Endodermal cell (in vitro differentiated cells): Measurements from ENCODE around the gene TVP23A. TPM values are rescaled to one million over a fixed set of nuclear protein-coding genes. Genes with fewer than 3 reads are reported as not detected.

Experiments
- DNase-seq: peaks from one replicate; pipeline ENCODE4 v3.0.0-alpha.2; 2017
- H3K27ac ChIP-seq: 2 replicates; pipeline ENCODE4 v1.5.1; 2013; ENCODE audit warnings: mild to moderate bottlenecking, low read depth, low read length, moderate library complexity
- H3K27me3 ChIP-seq: 2 replicates; pipeline ENCODE4 v1.6.1; 2013; ENCODE audit warnings: mild to moderate bottlenecking, low read length, moderate library complexity; ENCODE audit not compliant: insufficient read depth, control insufficient read depth, poor library complexity, severe bottlenecking
- H3K36me3 ChIP-seq: 2 replicates; pipeline ENCODE4 v1.7.0; 2013; ENCODE audit warnings: mild to moderate bottlenecking, low read length, moderate library complexity; ENCODE audit not compliant: control insufficient read depth, insufficient read depth
- H3K4me1 ChIP-seq: one replicate; pipeline ENCODE4 v1.7.0; 2013; ENCODE audit warnings: low read length; ENCODE audit not compliant: control insufficient read depth, insufficient read depth
- H3K4me3 ChIP-seq: 2 replicates; pipeline ENCODE4 v1.5.1; 2013; ENCODE audit warnings: mild to moderate bottlenecking, low read length, moderate library complexity
- H3K9ac ChIP-seq: 2 replicates; pipeline ENCODE4 v1.6.1; 2013; ENCODE audit warnings: mild to moderate bottlenecking, low read length, moderate library complexity; ENCODE audit not compliant: poor library complexity, severe bottlenecking; ENCODE audit errors: extremely low read depth
- H3K9me3 ChIP-seq: 2 replicates; pipeline ENCODE4 v1.6.1; 2013; ENCODE audit warnings: mild to moderate bottlenecking, low read length, moderate library complexity; ENCODE audit not compliant: control insufficient read depth
- H3K27ac Mint-ChIP-seq: 2 replicates; pipeline ENCODE4 v1.8.0; 2020; ENCODE audit warnings: mixed read lengths
- H3K27me3 Mint-ChIP-seq: 2 replicates; pipeline ENCODE4 v1.8.0; 2021; ENCODE audit warnings: mild to moderate bottlenecking, mixed read lengths; ENCODE audit not compliant: insufficient read depth
- H3K36me3 Mint-ChIP-seq: 2 replicates; pipeline ENCODE4 v1.8.0; 2020; ENCODE audit warnings: low read depth, mixed read lengths
- H3K4me1 Mint-ChIP-seq: 2 replicates; pipeline ENCODE4 v1.8.0; 2020; ENCODE audit warnings: mixed read lengths
- H3K4me3 Mint-ChIP-seq: 2 replicates; pipeline ENCODE4 v1.8.0; 2020; ENCODE audit warnings: mild to moderate bottlenecking, moderate library complexity, mixed read lengths
- H3K9me3 Mint-ChIP-seq: 2 replicates; pipeline ENCODE4 v1.8.0; 2020; ENCODE audit warnings: mild to moderate bottlenecking, mixed read lengths
- CTCF ChIP-seq: fragments of 200-600 bp; sonication (generic); conservative IDR thresholded peaks from 2 replicates; pipeline ENCODE4 v1.5.0; 2021; ENCODE audit warnings: antibody characterized with exemption, mild to moderate bottlenecking
- WGBS, 2 experiments: methylation state at CpG; one replicate each; pipeline versions ENCODE4 v1.1.5 to v1.1.7; 2013; ENCODE audit warnings: missing lambda C conversion rate in 2 of 2, mixed read lengths in 1 of 2; ENCODE audit not compliant: insufficient coverage in 1 of 2, insufficient read length in 1 of 2; 5-methylcytosine and 5-hydroxymethylcytosine counted together
- total RNA-seq, 2 donors: library from RNA; stranded (reverse); fragmentation: NEBNext Ultra II Directional in 1 of 2; extraction: Animal tissue kit (Norgen Biotek cat#: 25700) in 1 of 2; gene quantifications; 2 replicates in 1 of 2; 3 replicates in 1 of 2; pipeline ENCODE4 v1.2.1, GENCODE V29; 2021

Gene TVP23A
- total RNA-seq, 2 donors from 2014 or later = 7.6 to 13.6 TPM

GRCh38 chr16:10752843-10753523 is 65.6 kb downstream of the TVP23A start:
- DNase-seq = no peak
- Histone ChIP-seq H3K4me3 (no peak overlapping the region), H3K9ac (no peak overlapping the region), H3K4me1 (no peaks in the 10 kb centered on the region), H3K9me3 (no peaks in the 10 kb centered on the region), H3K27ac (no peak overlapping the region), H3K36me3 (peaks cover 31% of the 10 kb centered on the region), H3K27me3 (no peaks in the 10 kb centered on the region)
- Mint-ChIP-seq H3K4me3 (no peak overlapping the region), H3K27ac (no peak overlapping the region), H3K27me3 (no peaks in the 10 kb centered on the region), H3K9me3 (no peaks in the 10 kb centered on the region), H3K4me1 (no peaks in the 10 kb centered on the region), H3K36me3 (peaks cover 45% of the 10 kb centered on the region)
- 95% methylated on average over 4 to 10 of the region's 10 CpGs for WGBS, 2 experiments
- no peak for TF ChIP-seq CTCF

- Histone ChIP-seq H3K27ac (no peak overlapping the region), H3K9ac (no peak overlapping the region), H3K9me3 (no peaks in the 10 kb centered on the region), H3K36me3 (peaks cover 26% of the 10 kb centered on the region), H3K4me3 (no peak overlapping the region), H3K4me1 (no peaks in the 10 kb centered on the region), H3K27me3 (no peaks in the 10 kb centered on the region)
- no peak overlapping the region for H3K4me3 Mint-ChIP-seq
- no peaks in the 10 kb centered on the region for H3K27me3 Mint-ChIP-seq
- H3K9me3 Mint-ChIP-seq = no peaks in the 10 kb centered on the region
- peak; percentile 56 for TF ChIP-seq CTCF
- DNase-seq = no peak
- 86 to 92% methylated on average over 10 to 13 of the region's 13 CpGs for WGBS, 2 experiments
- H3K27ac Mint-ChIP-seq = peak overlapping the region; percentile 72
- peaks cover 42% of the 10 kb centered on the region for H3K36me3 Mint-ChIP-seq
- H3K4me1 Mint-ChIP-seq = no peaks in the 10 kb centered on the region
Observed at GRCh38 chr16:10751291-10751697, 67.3 kb downstream of the TVP23A start.

GRCh38 chr16:10750793-10751192 is 67.8 kb downstream of the TVP23A start:
- Mint-ChIP-seq H3K4me1 (no peaks in the 10 kb centered on the region), H3K27me3 (no peaks in the 10 kb centered on the region), H3K27ac (peak overlapping the region; percentile 72), H3K9me3 (no peaks in the 10 kb centered on the region), H3K36me3 (peaks cover 44% of the 10 kb centered on the region), H3K4me3 (no peak overlapping the region)
- WGBS, 2 experiments = 50 to 94% methylated on average over 1 to 11 of the region's 11 CpGs
- Histone ChIP-seq H3K36me3 (peaks cover 26% of the 10 kb centered on the region), H3K9ac (no peak overlapping the region), H3K4me1 (no peaks in the 10 kb centered on the region), H3K4me3 (no peak overlapping the region), H3K9me3 (no peaks in the 10 kb centered on the region), H3K27ac (no peak overlapping the region), H3K27me3 (no peaks in the 10 kb centered on the region)
- TF ChIP-seq CTCF = no peak
- no peak for DNase-seq
